H9 (cell line): ENCODE data around the gene FEM1C. TPM values are rescaled to one million over a fixed set of nuclear protein-coding genes. Genes with fewer than 3 reads are reported as not detected.

Source experiments
- DNase-seq: peaks from one replicate; pipeline ENCODE4 v3.0.0-alpha.2; 2017
- H2AFZ ChIP-seq: one replicate; pipeline ENCODE4 v1.6.1; 2013; ENCODE audit warnings: mild to moderate bottlenecking, low read length, control low read depth, moderate library complexity
- H2AK5ac ChIP-seq: 2 replicates; pipeline ENCODE4 v1.6.1; 2013; ENCODE audit warnings: low read length, control low read depth, mixed read lengths; ENCODE audit not compliant: insufficient read length
- H2BK120ac ChIP-seq: one replicate; pipeline ENCODE4 v1.6.1; 2013; ENCODE audit warnings: low read depth, mild to moderate bottlenecking, low read length, control low read depth, inconsistent platforms; ENCODE audit not compliant: poor library complexity, severe bottlenecking
- H2BK12ac ChIP-seq: 2 replicates; pipeline ENCODE4 v1.6.1; 2013; ENCODE audit warnings: low read length, control low read depth, mixed read lengths, low read depth; ENCODE audit not compliant: insufficient read length
- H2BK15ac ChIP-seq: 2 replicates; pipeline ENCODE4 v1.6.1; 2013; ENCODE audit warnings: low read depth, low read length, control low read depth
- H2BK20ac ChIP-seq: one replicate; pipeline ENCODE4 v1.6.1; 2013; ENCODE audit warnings: low read depth, mild to moderate bottlenecking, low read length, control low read depth, inconsistent platforms; ENCODE audit not compliant: poor library complexity, severe bottlenecking
- H2BK5ac ChIP-seq: 2 replicates; pipeline ENCODE4 v1.6.1; 2013; ENCODE audit warnings: low read length, control low read depth, mixed read lengths; ENCODE audit not compliant: insufficient read length
- H3K14ac ChIP-seq: 2 replicates; pipeline ENCODE4 v1.6.1; 2013; ENCODE audit warnings: low read length, control low read depth; ENCODE audit not compliant: insufficient read depth
- H3K18ac ChIP-seq: 2 replicates; pipeline ENCODE4 v1.6.1; 2013; ENCODE audit warnings: low read depth, mild to moderate bottlenecking, mixed read lengths, low read length, control low read depth; ENCODE audit not compliant: insufficient read length
- H3K23ac ChIP-seq: 2 replicates; pipeline ENCODE4 v1.6.1; 2013; ENCODE audit warnings: low read length, control low read depth, mixed read lengths, low read depth; ENCODE audit not compliant: insufficient read length
- H3K23me2 ChIP-seq: 2 replicates; pipeline ENCODE4 v1.6.1; 2013; ENCODE audit warnings: low read depth, mild to moderate bottlenecking, mixed read lengths, low read length, control low read depth; ENCODE audit not compliant: insufficient read length, poor library complexity, severe bottlenecking
- H3K27ac ChIP-seq: 2 replicates; pipeline ENCODE4 v1.5.1; 2013; ENCODE audit warnings: low read length, control low read depth, mixed read lengths, low read depth; ENCODE audit not compliant: insufficient read length
- H3K27me3 ChIP-seq: 2 replicates; pipeline ENCODE4 v1.6.1; 2013; ENCODE audit warnings: low read length, control low read depth, inconsistent platforms; ENCODE audit not compliant: insufficient read depth
- H3K4ac ChIP-seq: 2 replicates; pipeline ENCODE4 v1.6.1; 2013; ENCODE audit warnings: low read depth, mild to moderate bottlenecking, control low read depth, inconsistent platforms, low read length, moderate library complexity
- H3K4me1 ChIP-seq: 2 replicates; pipeline ENCODE4 v1.6.1; 2013; ENCODE audit warnings: low read length, control low read depth, inconsistent platforms; ENCODE audit not compliant: insufficient read depth
- H3K4me2 ChIP-seq: 2 replicates; pipeline ENCODE4 v1.6.1; 2013; ENCODE audit warnings: low read length, control low read depth, mixed read lengths; ENCODE audit not compliant: insufficient read length, insufficient read depth
- H3K56ac ChIP-seq: 2 replicates; pipeline ENCODE4 v1.6.1; 2013; ENCODE audit warnings: low read depth, mild to moderate bottlenecking, mixed read lengths, low read length, control low read depth; ENCODE audit not compliant: insufficient read length
- H3K79me1 ChIP-seq: 2 replicates; pipeline ENCODE4 v1.6.1; 2013; ENCODE audit warnings: low read depth, mild to moderate bottlenecking, moderate library complexity, low read length, control low read depth, inconsistent platforms; ENCODE audit not compliant: insufficient read depth, poor library complexity, severe bottlenecking
- H3K79me2 ChIP-seq: 2 replicates; pipeline ENCODE4 v1.6.1; 2013; ENCODE audit warnings: low read length, control low read depth, inconsistent platforms; ENCODE audit not compliant: insufficient read depth
- H3K9ac ChIP-seq: 2 replicates; pipeline ENCODE4 v1.6.1; 2013; ENCODE audit warnings: low read length, control low read depth, mixed read lengths; ENCODE audit not compliant: insufficient read length; ENCODE audit errors: extremely low read depth
- H3K9me3 ChIP-seq: one replicate; pipeline ENCODE4 v1.6.1; 2013; ENCODE audit warnings: low read depth, low read length, inconsistent platforms; ENCODE audit not compliant: control insufficient read depth
- H3T11ph ChIP-seq: one replicate; pipeline ENCODE4 v1.6.1; 2013; ENCODE audit warnings: mild to moderate bottlenecking, low read length, control low read depth, inconsistent platforms
- H4K20me1 ChIP-seq: one replicate; pipeline ENCODE4 v1.6.1; 2013; ENCODE audit not compliant: control insufficient read depth, insufficient read length, insufficient read depth
- H4K5ac ChIP-seq: 2 replicates; pipeline ENCODE4 v1.6.1; 2013; ENCODE audit warnings: low read depth, mild to moderate bottlenecking, mixed read lengths, low read length, control low read depth; ENCODE audit not compliant: insufficient read length
- H4K8ac ChIP-seq: replicated peaks from 2 replicates; pipeline ENCODE4 v1.6.1; 2013; ENCODE audit warnings: low read length, control low read depth, mixed read lengths, low read depth; ENCODE audit not compliant: insufficient read length
- H4K91ac ChIP-seq: 2 replicates; pipeline ENCODE4 v1.6.1; 2013; ENCODE audit warnings: low read depth, mild to moderate bottlenecking, moderate library complexity, mixed read lengths, low read length, control low read depth; ENCODE audit not compliant: insufficient read length
- H3K27ac Mint-ChIP-seq, 3 experiments: 2 replicates in 2 of 3; 3 replicates in 1 of 3; pipeline ENCODE4 v1.8.0; 2020 to 2021; ENCODE audit warnings: mixed read lengths in 3 of 3, mild to moderate bottlenecking in 1 of 3, moderate library complexity in 1 of 3
- H3K27me3 Mint-ChIP-seq: 2 replicates; pipeline ENCODE4 v1.8.0; 2021; ENCODE audit warnings: low read depth, mild to moderate bottlenecking, moderate library complexity, mixed read lengths
- H3K36me3 Mint-ChIP-seq, 3 experiments: 2 replicates in 2 of 3; 3 replicates in 1 of 3; pipeline ENCODE4 v1.8.0; 2020 to 2021; ENCODE audit warnings: low read depth in 3 of 3, mixed read lengths in 3 of 3; ENCODE audit not compliant: insufficient read depth in 1 of 3
- H3K4me1 Mint-ChIP-seq, 2 experiments: 2 replicates each; pipeline ENCODE4 v1.8.0; 2020; ENCODE audit warnings: mixed read lengths in 2 of 2
- H3K4me3 Mint-ChIP-seq, 2 experiments: 2 replicates in 1 of 2; 3 replicates in 1 of 2; pipeline ENCODE4 v1.8.0; 2020 to 2021; ENCODE audit warnings: mild to moderate bottlenecking in 2 of 2, mixed read lengths in 2 of 2, moderate library complexity in 1 of 2
- H3K9me3 Mint-ChIP-seq, 2 experiments: 2 replicates in 1 of 2; 3 replicates in 1 of 2; pipeline ENCODE4 v1.8.0; 2020; ENCODE audit warnings: mild to moderate bottlenecking in 2 of 2, mixed read lengths in 2 of 2, moderate library complexity in 1 of 2
- WGBS: extraction: QIAGEN DNeasy Blood & Tissue Kit; methylation state at CpG from one replicate; pipeline ENCODE4 v1.1.7; 2013; ENCODE audit warnings: missing lambda C conversion rate, low lambda C conversion rate, mixed read lengths; ENCODE audit not compliant: insufficient read length; ENCODE audit errors: extremely low coverage; 5-methylcytosine and 5-hydroxymethylcytosine counted together
- total RNA-seq: library from RNA; stranded (reverse); gene quantifications from 2 replicates; pipeline ENCODE4 v1.2.1, GENCODE V29; 2021
- TF ChIP-seq, protein P1 (sequence below): fragments of 200-600 bp; sonication (generic); conservative IDR thresholded peaks from 3 replicates; pipeline ENCODE4 v1.8.0; 2021; ENCODE audit warnings: antibody characterized with exemption, mild to moderate bottlenecking

The FEM1C gene
- total RNA-seq, 1 experiment from 2014 or later, result 15.2 TPM

DNA sequence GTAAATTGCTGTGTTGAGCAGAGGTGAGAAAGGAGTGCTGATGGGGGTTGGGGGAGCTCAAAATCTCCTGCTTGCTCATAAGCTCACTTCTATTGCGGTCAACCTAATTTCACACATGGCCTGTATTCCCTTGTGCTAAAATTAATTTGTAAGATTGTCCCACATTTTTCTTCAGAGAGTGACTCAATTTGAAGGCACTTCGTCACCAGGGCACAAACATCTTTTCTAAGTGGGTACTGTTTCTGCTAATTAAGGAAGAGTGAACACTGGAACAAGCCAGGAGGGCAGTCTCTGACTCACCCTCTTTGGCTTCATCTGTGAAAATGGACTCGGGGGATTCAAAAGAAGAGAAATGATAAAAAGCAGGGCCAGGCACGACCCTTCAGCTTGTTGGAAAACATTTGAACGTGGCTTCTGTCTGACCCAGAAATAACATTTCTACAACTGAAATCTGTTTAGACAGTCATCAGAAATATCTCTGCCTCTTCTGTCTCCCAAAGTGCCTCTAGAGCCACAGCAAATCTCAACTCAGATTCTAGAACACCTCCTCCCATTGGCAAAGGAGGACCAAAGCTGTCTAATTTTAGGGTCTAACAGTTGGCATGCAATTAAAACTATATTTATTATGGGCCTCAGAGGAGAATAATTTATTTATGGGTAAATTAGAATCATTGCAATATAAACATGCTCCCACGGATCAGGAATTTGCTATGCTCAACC, 49.8 kb downstream of the FEM1C start:
- no peak overlapping the region for H3K27ac ChIP-seq
- H3T11ph ChIP-seq, result no peak overlapping the region
- TF ChIP-seq, protein P1, sequence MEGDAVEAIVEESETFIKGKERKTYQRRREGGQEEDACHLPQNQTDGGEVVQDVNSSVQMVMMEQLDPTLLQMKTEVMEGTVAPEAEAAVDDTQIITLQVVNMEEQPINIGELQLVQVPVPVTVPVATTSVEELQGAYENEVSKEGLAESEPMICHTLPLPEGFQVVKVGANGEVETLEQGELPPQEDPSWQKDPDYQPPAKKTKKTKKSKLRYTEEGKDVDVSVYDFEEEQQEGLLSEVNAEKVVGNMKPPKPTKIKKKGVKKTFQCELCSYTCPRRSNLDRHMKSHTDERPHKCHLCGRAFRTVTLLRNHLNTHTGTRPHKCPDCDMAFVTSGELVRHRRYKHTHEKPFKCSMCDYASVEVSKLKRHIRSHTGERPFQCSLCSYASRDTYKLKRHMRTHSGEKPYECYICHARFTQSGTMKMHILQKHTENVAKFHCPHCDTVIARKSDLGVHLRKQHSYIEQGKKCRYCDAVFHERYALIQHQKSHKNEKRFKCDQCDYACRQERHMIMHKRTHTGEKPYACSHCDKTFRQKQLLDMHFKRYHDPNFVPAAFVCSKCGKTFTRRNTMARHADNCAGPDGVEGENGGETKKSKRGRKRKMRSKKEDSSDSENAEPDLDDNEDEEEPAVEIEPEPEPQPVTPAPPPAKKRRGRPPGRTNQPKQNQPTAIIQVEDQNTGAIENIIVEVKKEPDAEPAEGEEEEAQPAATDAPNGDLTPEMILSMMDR, result no peak
- H4K20me1 ChIP-seq, result no peaks in the 10 kb centered on the region
- no peaks in the 10 kb centered on the region for H3K9me3 ChIP-seq
- H3K27me3 ChIP-seq, result no peaks in the 10 kb centered on the region
- H4K5ac ChIP-seq, result no peak overlapping the region
- no CpG with 5 or more reads among the region's 6 CpGs for WGBS
- no peak overlapping the region for H3K23ac ChIP-seq
- Mint-ChIP-seq H3K27me3 (no peaks in the 10 kb centered on the region; the same call in 1 of the 2 replicates), H3K9me3 (peaks cover 0 to 2% of the 10 kb centered on the region in 2 experiments; a peak in 2 of 5 replicates), H3K36me3 (peaks cover 0 to 2% (median 1%) of the 10 kb centered on the region in 3 experiments; a peak in 2 of 7 replicates), H3K27ac (peak overlapping the region in 1 of 3 experiments; percentile 15; a peak in 1 of 7 replicates), H3K4me3 (no peak overlapping the region), H3K4me1 (peaks cover 10% of the 10 kb centered on the region in 2 experiments)
- H3K79me2 ChIP-seq, result no peaks in the 10 kb centered on the region
- H2BK12ac ChIP-seq, result no peak overlapping the region
- no peak overlapping the region for H2BK20ac ChIP-seq
- H4K8ac ChIP-seq, result no peak overlapping the region
- DNase-seq, result no peak
- no peak overlapping the region for H3K56ac ChIP-seq
- no peaks in the 10 kb centered on the region for H3K79me1 ChIP-seq
- H3K4me2 ChIP-seq, result no peak overlapping the region
- H3K14ac ChIP-seq, result no peak overlapping the region
- no peak overlapping the region for H3K9ac ChIP-seq
- H3K4ac ChIP-seq, result no peak overlapping the region
- no peak overlapping the region for H2BK15ac ChIP-seq
- no peak overlapping the region for H2AK5ac ChIP-seq
- no peak overlapping the region for H2BK5ac ChIP-seq
- H3K23me2 ChIP-seq, result no peaks in the 10 kb centered on the region
- H2AFZ ChIP-seq, result no peak overlapping the region
- H3K4me1 ChIP-seq, result 0 out of 2 replicates have a peak, but pooled peaks cover 2% of the 10 kb centered on the region
- H4K91ac ChIP-seq, result no peak overlapping the region
- no peak overlapping the region for H3K18ac ChIP-seq
- H2BK120ac ChIP-seq, result no peak overlapping the region
